ENCODE results near the gene SETD7.
A peak's percentile ranks its signal among the peaks of the same experiment; 100 is the strongest.

The SETD7 gene

DNA sequence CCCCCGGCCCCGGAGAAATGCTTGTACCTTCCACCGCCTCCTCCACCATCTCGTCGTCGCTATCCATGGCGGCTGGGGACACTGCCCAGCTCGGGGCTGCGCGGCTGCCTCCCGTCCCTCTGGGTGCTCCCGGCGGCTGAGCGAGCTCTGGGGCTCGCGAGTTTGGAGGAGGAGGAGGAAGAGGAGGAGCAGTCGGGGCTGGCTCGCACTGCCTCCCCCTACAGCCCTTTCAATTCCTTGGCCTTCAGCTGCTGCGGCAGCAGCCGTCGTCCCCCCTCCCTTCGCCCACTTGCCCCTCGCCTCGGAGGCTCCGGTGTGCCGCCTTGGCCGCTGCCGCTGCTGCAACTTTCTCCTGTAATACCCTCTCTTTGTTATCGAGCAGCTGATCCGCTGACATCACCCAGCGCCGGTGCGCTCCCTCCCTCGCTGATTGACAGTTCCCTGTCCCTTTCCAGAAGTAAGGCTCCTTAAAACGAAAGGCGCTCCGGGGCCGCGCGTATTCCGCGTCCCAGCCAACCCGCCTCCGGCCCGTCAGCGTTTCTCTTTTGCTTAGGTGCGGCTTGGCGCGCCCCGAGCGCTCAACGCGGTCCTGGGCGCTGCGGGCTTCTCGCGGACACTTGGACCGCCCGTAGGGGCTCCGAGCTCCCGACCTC, at the start of gene SETD7:
Gene SETD7, minus strand, starts transcription at position 149 of the 653 bp plus-strand sequence. Its CDS starts 82 bp downstream, at position 67.
- peak; percentile 76 for DNase-seq

DNA sequence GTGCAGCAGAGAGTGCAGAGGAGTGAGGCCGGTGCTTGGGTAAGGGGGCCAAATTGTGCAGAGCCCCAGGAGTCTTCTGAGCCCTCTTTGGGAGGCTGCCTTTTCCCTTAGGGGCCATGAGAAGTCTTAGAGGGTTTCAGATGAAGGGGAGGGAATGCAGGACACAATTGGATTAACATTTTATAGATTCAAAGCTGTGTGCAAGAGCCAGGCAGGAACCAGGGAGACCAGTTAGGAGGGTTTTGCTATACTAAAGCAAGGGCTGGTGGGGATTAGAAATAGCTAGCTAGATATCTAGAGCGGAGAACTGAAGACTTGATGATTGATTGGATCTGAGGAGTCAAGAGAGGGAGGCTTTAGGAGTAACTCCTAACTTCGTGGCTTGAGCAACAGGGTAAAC, 49.5 kb upstream of the SETD7 start:
- DNase-seq: no peak

GRCh38 chr4:139603576-139604410, 47.8 kb upstream of the SETD7 start:
- DNase-seq: peak; percentile 67

DNA sequence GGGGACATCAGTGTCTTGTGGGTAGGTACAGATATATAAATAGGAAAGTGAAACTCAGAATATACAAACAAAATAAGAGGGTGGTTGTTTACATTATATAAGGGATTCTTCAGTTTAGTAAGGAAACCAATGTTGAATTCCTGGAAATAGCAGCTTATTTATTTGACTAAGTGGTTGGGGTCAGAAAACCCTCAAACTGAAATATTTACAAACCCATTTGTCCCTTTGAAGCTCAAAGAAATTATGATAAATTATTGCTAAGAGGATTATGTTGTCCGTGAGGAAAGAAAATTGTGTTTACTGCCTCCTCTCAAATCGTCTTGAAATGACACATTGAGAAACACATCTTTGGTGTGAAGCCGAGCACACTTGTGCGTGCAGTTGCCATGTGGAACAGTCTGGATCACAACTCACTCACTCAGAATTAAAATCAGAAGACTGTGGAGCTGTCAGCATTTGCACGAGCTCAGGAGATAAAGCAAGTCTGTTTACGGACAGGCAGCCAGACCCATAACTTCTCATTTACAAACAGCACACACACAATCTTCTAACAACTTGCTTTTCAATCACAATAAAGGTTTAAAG, 46.8 kb upstream of the SETD7 start:
- DNase-seq: no peak

DNA sequence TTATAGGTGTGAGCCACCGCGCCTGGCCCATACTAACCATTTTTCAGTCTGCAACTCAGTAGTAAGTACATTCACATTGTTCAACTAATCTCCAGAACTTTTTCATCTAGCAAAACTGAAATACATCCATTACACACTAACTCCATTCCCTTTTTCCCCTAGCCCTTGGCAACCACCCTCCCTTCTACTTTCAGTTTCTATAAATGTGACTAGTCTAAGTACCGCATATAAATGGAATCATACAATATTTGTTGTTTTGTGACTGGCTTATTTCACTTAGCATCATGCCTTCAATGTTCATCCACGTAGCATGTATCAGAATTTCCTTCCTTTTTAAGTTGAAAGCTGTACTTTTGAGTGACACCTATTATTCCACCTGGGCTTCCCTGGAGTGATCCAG, 44.6 kb upstream of the SETD7 start:
- DNase-seq: no peak

- DNase-seq: no peak
Observed at GRCh38 chr4:139599594-139600374, 43.8 kb upstream of the SETD7 start.

DNA sequence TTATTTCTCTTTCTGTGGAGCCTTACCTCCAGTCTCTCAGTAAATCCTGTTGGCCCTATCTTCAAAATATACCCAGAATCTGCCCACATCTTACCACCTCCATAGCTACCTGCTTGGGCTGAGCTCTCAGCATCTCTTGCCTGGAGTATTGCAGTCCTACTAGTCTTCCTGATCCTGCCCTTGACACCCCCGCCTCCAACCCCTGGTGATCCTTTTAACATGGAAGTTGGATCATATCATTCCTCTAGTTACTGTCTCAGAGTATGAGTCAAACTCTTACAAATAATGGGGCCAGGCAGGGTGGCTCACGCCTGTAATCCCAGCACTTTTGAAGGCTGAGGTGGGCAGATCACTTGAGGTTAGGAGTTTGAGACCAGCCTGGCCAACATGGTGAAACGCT, 43.1 kb upstream of the SETD7 start:
- no peak for DNase-seq

DNA sequence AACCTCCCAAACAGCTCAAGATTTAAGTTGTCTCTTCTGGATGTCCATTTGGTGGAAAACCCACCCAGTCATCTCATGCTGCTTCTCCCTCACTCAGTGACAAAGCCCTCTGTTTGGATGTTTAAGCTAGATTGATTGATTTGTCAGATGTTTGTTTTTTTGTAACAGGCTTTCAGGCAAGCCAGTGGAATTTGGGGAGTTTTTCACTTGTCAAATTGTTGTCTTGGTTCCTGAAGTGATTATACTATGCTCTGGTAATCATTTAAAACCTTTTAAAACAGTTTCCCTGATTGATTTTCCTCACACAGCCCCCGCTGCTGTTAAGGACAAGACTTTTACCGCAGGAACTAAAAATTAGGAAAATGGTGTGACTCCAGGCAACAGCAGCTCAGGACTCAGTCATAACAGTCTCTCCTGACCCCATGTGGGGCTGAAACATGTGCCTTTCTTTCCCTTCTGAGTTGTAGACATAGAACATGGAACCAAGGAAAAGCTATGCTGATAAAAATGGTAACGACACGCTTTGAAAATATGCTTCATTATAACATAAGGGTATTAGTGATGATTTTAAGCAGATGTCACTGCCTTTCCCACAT, 40.8 kb upstream of the SETD7 start:
- DNase-seq: no peak

DNA sequence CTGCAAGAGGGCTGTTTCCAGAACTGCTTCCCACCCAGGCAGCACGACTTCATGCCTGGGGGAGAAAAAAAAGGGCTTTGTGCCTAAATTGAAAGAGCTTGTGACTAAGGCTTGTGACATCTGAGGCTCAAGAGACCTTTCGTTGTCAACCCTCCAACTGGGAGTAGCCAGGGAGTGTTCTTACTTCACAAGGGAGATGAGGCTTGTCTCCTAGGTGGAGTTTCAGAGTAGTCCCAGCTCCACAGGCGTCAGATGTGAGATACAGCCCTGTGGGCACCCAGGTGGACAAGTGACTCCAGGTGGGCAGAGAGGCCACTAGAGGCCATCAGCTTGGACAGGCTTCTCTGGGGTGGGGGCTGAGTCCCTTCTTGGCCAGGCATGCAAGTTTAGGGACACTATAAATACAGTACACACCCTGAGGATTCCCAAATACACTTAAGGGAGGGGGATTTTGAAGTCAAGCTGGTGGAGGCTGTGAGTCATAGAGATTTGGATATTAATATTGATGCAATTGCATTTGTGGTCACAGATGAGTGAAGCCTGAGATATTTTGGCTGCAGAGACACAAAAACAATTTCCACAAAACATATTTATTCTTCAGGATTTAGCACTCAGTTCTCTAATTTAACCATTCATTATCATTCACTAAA, 40.1 kb upstream of the SETD7 start:
- DNase-seq: no peak

DNA sequence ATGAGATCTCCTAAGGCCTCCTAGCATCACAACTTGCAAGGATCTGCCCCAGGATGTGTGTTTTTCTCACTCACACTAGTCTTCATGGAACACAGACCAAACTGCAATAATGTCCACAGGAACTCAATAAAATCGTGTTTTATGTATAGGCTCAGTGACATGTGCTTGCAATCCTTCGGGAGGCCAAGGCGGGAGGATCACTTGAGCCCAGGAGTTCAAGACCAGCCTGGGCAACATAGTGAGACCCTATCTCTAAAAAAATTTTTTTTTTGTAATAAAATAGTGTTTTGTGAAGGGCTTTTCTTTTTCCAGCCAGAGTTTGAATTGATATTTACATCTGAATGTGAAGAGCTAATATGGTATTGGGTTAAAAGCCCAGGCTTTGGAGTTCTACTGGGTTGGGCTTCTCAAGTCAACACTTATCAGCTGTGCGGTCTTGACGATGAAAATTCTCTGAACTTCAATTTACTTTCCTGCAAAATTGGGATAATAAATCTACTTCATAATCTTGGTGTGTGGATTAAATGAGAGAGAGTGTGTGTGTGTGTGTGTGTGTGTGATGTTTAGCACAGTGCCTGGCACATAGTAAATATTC, 38.7 kb upstream of the SETD7 start:
- DNase-seq: no peak

DNA sequence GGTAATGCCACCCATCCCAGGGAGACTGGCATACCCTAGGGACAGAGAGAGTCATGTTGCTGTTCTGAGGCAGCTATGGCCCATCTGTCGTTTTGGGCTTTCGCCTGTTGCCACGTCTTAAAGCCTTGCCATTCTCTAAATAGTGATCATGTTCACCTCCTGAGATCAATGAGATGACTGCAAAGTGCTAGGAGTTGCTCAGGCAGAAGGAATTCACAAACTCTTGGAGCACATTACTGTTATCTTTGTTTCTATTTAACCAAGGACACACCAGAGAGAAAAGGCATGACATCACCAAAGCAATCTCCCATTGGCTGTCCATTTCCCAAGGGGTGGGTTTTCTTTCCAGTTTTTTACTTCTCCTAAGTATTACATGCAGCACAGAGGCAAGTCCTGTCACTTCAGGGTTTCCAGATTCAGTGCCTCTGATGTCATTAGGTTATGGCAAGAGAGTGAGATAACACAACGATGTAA, 37.1 kb upstream of the SETD7 start:
- no peak for DNase-seq

GRCh38 chr4:139589336-139590018, 33.5 kb upstream of the SETD7 start:
- DNase-seq: no peak

DNA sequence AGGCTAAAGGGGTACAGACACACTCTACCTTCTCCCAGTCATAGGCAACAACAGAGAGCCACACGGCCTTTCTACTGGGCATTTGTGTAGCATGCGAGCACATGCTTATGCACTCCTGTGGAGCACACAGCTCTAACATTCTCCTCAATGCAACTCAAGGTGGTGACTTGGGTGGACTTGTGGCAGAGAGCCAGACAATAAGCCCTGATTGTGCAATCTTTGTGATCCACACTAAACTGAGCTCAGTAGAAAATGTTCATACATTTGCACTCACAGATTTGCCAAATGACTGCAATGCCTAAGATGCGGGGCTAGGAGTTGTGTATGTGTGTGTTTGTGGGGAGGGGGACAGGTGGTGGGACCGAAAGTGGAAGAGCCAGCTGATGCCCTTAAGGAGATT, 31.4 kb upstream of the SETD7 start:
- no peak for DNase-seq

GRCh38 chr4:139585473-139585872, 29.5 kb upstream of the SETD7 start:
- DNase-seq: no peak

DNA sequence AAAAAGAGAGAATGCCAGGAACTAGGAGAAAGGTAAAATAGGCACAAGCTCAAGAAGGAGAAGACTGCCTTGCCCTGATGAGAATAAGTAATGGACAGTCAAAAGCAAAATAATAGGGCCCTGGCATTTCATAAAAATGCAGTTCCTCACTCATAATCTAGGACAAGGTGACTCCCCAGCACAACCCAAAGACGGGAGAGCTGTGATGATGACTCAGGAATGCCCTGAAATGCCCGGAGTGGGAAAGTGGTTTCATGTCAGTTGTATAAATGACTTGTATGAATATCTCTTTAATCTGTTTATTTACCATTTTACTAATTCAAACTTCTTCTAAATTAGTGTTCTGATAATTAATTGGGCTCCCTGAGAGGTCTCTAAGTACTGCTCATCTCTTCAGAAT, 28.8 kb upstream of the SETD7 start:
- no peak for DNase-seq

GRCh38 chr4:139584013-139584412, 28.0 kb upstream of the SETD7 start:
- DNase-seq: no peak

GRCh38 chr4:139582044-139582443, 26.0 kb upstream of the SETD7 start:
- no peak for DNase-seq

GRCh38 chr4:139581096-139581495, 25.1 kb upstream of the SETD7 start:
- no peak for DNase-seq

GRCh38 chr4:139576219-139576618, 20.2 kb upstream of the SETD7 start:
- DNase-seq: no peak

- DNase-seq: no peak
Observed at GRCh38 chr4:139575072-139575471, 19.1 kb upstream of the SETD7 start.

DNA sequence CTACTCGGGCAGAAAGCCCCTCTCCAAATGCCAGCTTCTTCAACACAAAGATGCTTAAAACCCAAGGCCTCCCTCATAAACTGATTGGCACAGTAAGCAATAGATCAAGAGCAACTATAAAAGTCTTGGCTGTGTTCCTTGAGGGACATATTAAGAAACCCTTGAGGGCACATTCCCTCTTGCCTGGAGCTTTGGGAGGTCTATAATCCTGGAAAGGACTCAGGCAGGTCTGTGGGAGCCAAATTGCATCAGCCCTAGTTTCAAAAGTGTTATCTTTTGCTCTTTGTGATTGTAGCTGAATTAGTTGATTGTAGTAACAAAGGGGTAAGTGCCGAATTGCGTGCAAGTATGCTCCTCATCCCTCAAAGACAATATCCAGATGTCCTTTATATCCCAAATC, 18.6 kb upstream of the SETD7 start:
- no peak for DNase-seq
